GM21360 (cell line): ENCODE measurements around the gene PSMB8.
"Not testable (repeated sequence)": the region's sequence is repeated elsewhere in the genome, so short reads cannot be mapped to it uniquely, and the experiment has no call there.

Experiments
- ATAC-seq: cut with Tn5 transposase; IDR thresholded peaks from one replicate; pipeline ENCODE4 v1.9.1; 2021; ENCODE audit warnings: mild to moderate bottlenecking, moderate library complexity; ENCODE audit not compliant: unreplicated experiment

The PSMB8 gene

GRCh38 chr6:32843979-32844838 lies at the start of gene PSMB8:
Gene PSMB8 (minus strand): TSS chr6:32844047. CDS start chr6:32843996, 51 bp downstream.
- peak; percentile 63 for ATAC-seq

GRCh38 chr6:32890831-32891230 lies 47.0 kb upstream of the PSMB8 start:
- no peak for ATAC-seq

GRCh38 chr6:32889533-32889932 lies 45.7 kb upstream of the PSMB8 start:
- ATAC-seq: no peak

GRCh38 chr6:32888576-32888975 lies 44.7 kb upstream of the PSMB8 start:
- no peak for ATAC-seq

- ATAC-seq: no peak
These were observed 43.8 kb upstream of the PSMB8 start for GRCh38 chr6:32887616-32888015.

- no peak for ATAC-seq
These were observed 43.0 kb upstream of the PSMB8 start for GRCh38 chr6:32886681-32887383.

GRCh38 chr6:32885698-32886286 lies 41.9 kb upstream of the PSMB8 start:
- no peak for ATAC-seq

GRCh38 chr6:32883789-32884188 lies 39.9 kb upstream of the PSMB8 start:
- ATAC-seq: no peak

- ATAC-seq: no peak
These were observed 39.0 kb upstream of the PSMB8 start for GRCh38 chr6:32882879-32883250.

GRCh38 chr6:32880962-32881361 lies 37.1 kb upstream of the PSMB8 start:
- not testable (repeated sequence) for ATAC-seq

GRCh38 chr6:32879691-32880090 lies 35.8 kb upstream of the PSMB8 start:
- no peak for ATAC-seq

- no peak for ATAC-seq
These were observed 32.8 kb upstream of the PSMB8 start for GRCh38 chr6:32876603-32877002.

- not testable (repeated sequence) for ATAC-seq
These were observed 30.1 kb upstream of the PSMB8 start for GRCh38 chr6:32873947-32874346.

- no peak for ATAC-seq
These were observed 24.5 kb upstream of the PSMB8 start for GRCh38 chr6:32868257-32868788.

GRCh38 chr6:32867554-32868256 lies 23.9 kb upstream of the PSMB8 start:
- no peak for ATAC-seq

GRCh38 chr6:32867022-32867477 lies 23.2 kb upstream of the PSMB8 start:
- ATAC-seq: no peak

- no peak for ATAC-seq
These were observed 22.0 kb upstream of the PSMB8 start for GRCh38 chr6:32865724-32866443.

GRCh38 chr6:32862725-32863124 lies 18.9 kb upstream of the PSMB8 start:
- ATAC-seq: no peak

- ATAC-seq: no peak
These were observed 16.8 kb upstream of the PSMB8 start for GRCh38 chr6:32860674-32861073.

- ATAC-seq: no peak
These were observed 14.3 kb upstream of the PSMB8 start for GRCh38 chr6:32858194-32858593.
